ENCODE data around the gene C19orf44. TPM values are rescaled to one million over a fixed set of nuclear protein-coding genes. Genes with fewer than 3 reads are reported as not detected.
A peak's percentile ranks its signal among the peaks of the same experiment; 100 is the strongest.

Gene C19orf44
- total RNA-seq, 3 donors from 2014 or later (not counting 1 experiment from before 2014, with no cell fraction given) = 1.2 to 2.8 (median 1.4) TPM

- H3K4me3 Mint-ChIP-seq = no peak overlapping the region
- H3K27ac Mint-ChIP-seq = peak overlapping the region; percentile 21 to 78
- DNase-seq (no peak), ATAC-seq (no peak)
- Histone ChIP-seq H3K9me3 (ENCODE audit: control insufficient read depth, insufficient read depth, low read length) (no peaks in the 10 kb centered on the region), H3K27ac (ENCODE audit: low read length) (no peak overlapping the region), H3K36me3 (ENCODE audit: control insufficient read depth, insufficient read depth, low read length) (no peaks in the 10 kb centered on the region), H3K4me1 (ENCODE audit: control insufficient read depth, insufficient read depth, low read length) (peaks cover 54% of the 10 kb centered on the region), H3K4me3 (ENCODE audit: low read length) (no peak overlapping the region), H3K27me3 (ENCODE audit: control insufficient read depth, insufficient read depth, low read length) (no peaks in the 10 kb centered on the region)
- 56% methylated on average over 8 of the region's 8 CpGs for WGBS (ENCODE audit: insufficient coverage)
- H3K4me1 Mint-ChIP-seq = peaks cover 67 to 75% of the 10 kb centered on the region in 2 donors
- no peaks in the 10 kb centered on the region for H3K27me3 Mint-ChIP-seq (ENCODE audit: low read depth in 2 of 2)
- TF ChIP-seq CTCF (IDR thresholded peaks at IDR 0.05) = no peak
- H3K36me3 Mint-ChIP-seq = no peaks in the 10 kb centered on the region
- intact Hi-C loops (cut with micrococcal nuclease) = no loop called here
- H3K9me3 Mint-ChIP-seq = no peaks in the 10 kb centered on the region
Measured at GRCh38 chr19:16457954-16458331, 38.3 kb upstream of the C19orf44 start.

- TF ChIP-seq CTCF (IDR thresholded peaks at IDR 0.05) = no peak
- intact Hi-C loops (cut with micrococcal nuclease) = no loop called here
- DNase-seq (no peak), ATAC-seq (peak; percentile 35 to 60 (median 55))
- no peaks in the 10 kb centered on the region for H3K27me3 Mint-ChIP-seq (ENCODE audit: low read depth in 2 of 2)
- Histone ChIP-seq H3K4me3 (ENCODE audit: low read length) (no peak overlapping the region), H3K36me3 (ENCODE audit: control insufficient read depth, insufficient read depth, low read length) (no peaks in the 10 kb centered on the region), H3K4me1 (ENCODE audit: control insufficient read depth, insufficient read depth, low read length) (peaks cover 61% of the 10 kb centered on the region), H3K9me3 (ENCODE audit: control insufficient read depth, insufficient read depth, low read length) (no peaks in the 10 kb centered on the region), H3K27ac (ENCODE audit: low read length) (peak overlapping the region; percentile 7), H3K27me3 (ENCODE audit: control insufficient read depth, insufficient read depth, low read length) (no peaks in the 10 kb centered on the region)
- no peaks in the 10 kb centered on the region for H3K9me3 Mint-ChIP-seq
- no peaks in the 10 kb centered on the region for H3K36me3 Mint-ChIP-seq
- H3K27ac Mint-ChIP-seq = peak overlapping the region; percentile 77 to 78
- WGBS (ENCODE audit: insufficient coverage) = 73% methylated on average over 25 of the region's 25 CpGs
- H3K4me1 Mint-ChIP-seq = peaks cover 73 to 82% of the 10 kb centered on the region in 2 donors
- peak overlapping the region; percentile 45 for H3K4me3 Mint-ChIP-seq
Measured at GRCh38 chr19:16458391-16459341, 37.5 kb upstream of the C19orf44 start.

- intact Hi-C loops (cut with micrococcal nuclease) = no loop called here
- TF ChIP-seq CTCF (IDR thresholded peaks at IDR 0.05) = no peak
- H3K36me3 ChIP-seq (ENCODE audit: control insufficient read depth, insufficient read depth, low read length) = no peaks in the 10 kb centered on the region
- DNase-seq (no peak), ATAC-seq (no peak)
- peak overlapping the region in 1 of 2 donors; percentile 77 for H3K27ac Mint-ChIP-seq
- H3K27me3 Mint-ChIP-seq (ENCODE audit: low read depth in 2 of 2) = no peaks in the 10 kb centered on the region
- peaks cover 66% of the 10 kb centered on the region for H3K4me1 ChIP-seq (ENCODE audit: control insufficient read depth, insufficient read depth, low read length)
- H3K4me3 Mint-ChIP-seq = no peak overlapping the region
- WGBS (ENCODE audit: insufficient coverage) = 83% methylated on average over 3 of the region's 3 CpGs
- H3K9me3 Mint-ChIP-seq = no peaks in the 10 kb centered on the region
- H3K27me3 ChIP-seq (ENCODE audit: control insufficient read depth, insufficient read depth, low read length) = no peaks in the 10 kb centered on the region
- peaks cover 74 to 81% of the 10 kb centered on the region in 2 donors for H3K4me1 Mint-ChIP-seq
- H3K36me3 Mint-ChIP-seq = no peaks in the 10 kb centered on the region
- H3K9me3 ChIP-seq (ENCODE audit: control insufficient read depth, insufficient read depth, low read length) = no peaks in the 10 kb centered on the region
- H3K27ac ChIP-seq (ENCODE audit: low read length) = no peak overlapping the region
- no peak overlapping the region for H3K4me3 ChIP-seq (ENCODE audit: low read length)
Measured at GRCh38 chr19:16459680-16460079, 36.5 kb upstream of the C19orf44 start.
